NCI-H1694 (cell line): ENCODE results near the gene PROCA1.

Experiments used
- DNase-seq: peaks from one replicate; lab custom pipeline; 2025; lab: John Stamatoyannopoulos, UW

Gene PROCA1

GRCh38 chr17:28711723-28712031 is at the start of gene PROCA1:
PROCA1 (minus strand) TSS chr17:28711888; CDS start chr17:28711660, 228 bp downstream.
- DNase-seq, result no peak

GRCh38 chr17:28760601-28761562 is 49.2 kb upstream of the PROCA1 start:
- no peak for DNase-seq

- no peak for DNase-seq
These were observed 47.7 kb upstream of the PROCA1 start for GRCh38 chr17:28759256-28759865.

GRCh38 chr17:28758411-28759121 is 46.9 kb upstream of the PROCA1 start:
- DNase-seq, result no peak

- DNase-seq, result no peak
These were observed 44.5 kb upstream of the PROCA1 start for GRCh38 chr17:28756049-28756804.

- DNase-seq, result no peak
These were observed 43.8 kb upstream of the PROCA1 start for GRCh38 chr17:28755486-28755885.

- no peak for DNase-seq
These were observed 40.1 kb upstream of the PROCA1 start for GRCh38 chr17:28751600-28752366.

- DNase-seq, result peak; percentile 93
These were observed 38.7 kb upstream of the PROCA1 start for GRCh38 chr17:28750178-28751047.

GRCh38 chr17:28749516-28750177 is 38.0 kb upstream of the PROCA1 start:
- no peak for DNase-seq

- no peak for DNase-seq
These were observed 37.3 kb upstream of the PROCA1 start for GRCh38 chr17:28748852-28749515.

GRCh38 chr17:28747801-28748750 is 36.4 kb upstream of the PROCA1 start:
- DNase-seq, result no peak

- DNase-seq, result peak; percentile 66
These were observed 35.5 kb upstream of the PROCA1 start for GRCh38 chr17:28747051-28747691.

GRCh38 chr17:28746611-28747050 is 34.9 kb upstream of the PROCA1 start:
- DNase-seq, result peak; percentile 81

- no peak for DNase-seq
These were observed 34.2 kb upstream of the PROCA1 start for GRCh38 chr17:28745786-28746411.

GRCh38 chr17:28744972-28745785 is 33.5 kb upstream of the PROCA1 start:
- DNase-seq, result no peak
